Measurements from ENCODE around the gene SDF4. TPM values are rescaled to one million over a fixed set of nuclear protein-coding genes. Genes with fewer than 3 reads are reported as not detected.

Gene SDF4
- total and polyA plus RNA-seq, 2 of the 8 experiments (the other 6 are each of a cell fraction or from before 2014, with no cell fraction given): 45.5 to 75.6 TPM

- 0 out of 2 replicates have a peak overlapping the region, but pooled peaks have one; percentile 18 for H2BK5ac ChIP-seq (ENCODE audit: low read depth, low read length)
- H3K4ac ChIP-seq (replicated peaks; ENCODE audit: insufficient read length, low read depth, low read length): no peak overlapping the region
- H3K4me3 ChIP-seq (ENCODE audit: extremely low read depth in 1 of 4, insufficient read depth in 2 of 4, low read depth in 3 of 4, low read length in 4 of 4): no peak overlapping the region
- no peak overlapping the region for H2BK15ac ChIP-seq (ENCODE audit: low read length)
- no peaks in the 10 kb centered on the region for H3K27me3 ChIP-seq (replicated peaks in 1 of 4; ENCODE audit: control insufficient read depth in 3 of 4, extremely low read depth in 1 of 4, insufficient read depth in 3 of 4, low read length in 3 of 4)
- POLR2A ChIA-PET (ENCODE audit: partially characterized antibody): interaction anchor here (1.0 to 3.1 kb wide), 2 partner anchors 10 to 52 kb away, joined by 3 to 15 read pairs; partner anchors contain the start of gene TTLL10
- no peaks in the 10 kb centered on the region; a peak in 1 of 7 replicates for H3K4me1 ChIP-seq (replicated peaks in 1 of 4; ENCODE audit: control insufficient read depth in 3 of 4, insufficient read depth in 4 of 4, low read length in 3 of 4)
- no peak overlapping the region for H4K5ac ChIP-seq (ENCODE audit: insufficient read length, low read depth, low read length)
- no peak overlapping the region for H3K56ac ChIP-seq (replicated peaks; ENCODE audit: insufficient read length, low read depth, low read length)
- no peak overlapping the region for H2AK5ac ChIP-seq (ENCODE audit: low read depth, low read length)
- peaks cover 4 to 32% (median 17%) of the 10 kb centered on the region in 4 experiments; a peak in 7 of 8 replicates for H3K36me3 ChIP-seq (ENCODE audit: control insufficient read depth in 2 of 4, insufficient read depth in 4 of 4, low read length in 3 of 4)
- no peaks in the 10 kb centered on the region for H3K9me3 ChIP-seq (ENCODE audit: insufficient read depth in 2 of 2, low read depth in 1 of 2, low read length in 1 of 2)
- no peak overlapping the region for H4K91ac ChIP-seq (replicated peaks; ENCODE audit: insufficient read length, low read length)
- H4K20me1 ChIP-seq (replicated peaks in 1 of 2; ENCODE audit: control insufficient read depth in 1 of 2, insufficient read depth in 2 of 2, low read length in 2 of 2): peaks cover 5 to 31% of the 10 kb centered on the region in 2 experiments
- CTCF ChIA-PET (ENCODE audit: partially characterized antibody): interaction anchor here (0.8 to 6.2 kb wide), 3 partner anchors 12 to 107 kb away, joined by 3 to 28 read pairs (median 4); no protein-coding TSS in a partner anchor
- H4K8ac ChIP-seq (ENCODE audit: extremely low read depth, insufficient read depth, low read length): no peak overlapping the region
- no peak overlapping the region for H3K27ac ChIP-seq (ENCODE audit: low read depth, low read length)
- no peak overlapping the region for H3K9ac ChIP-seq (replicated peaks in 1 of 4; ENCODE audit: extremely low read depth in 1 of 4, low read depth in 3 of 4, low read length in 3 of 4)
- H3K23me2 ChIP-seq (ENCODE audit: low read depth, low read length): peaks cover 3% of the 10 kb centered on the region; the same call in 1 of the 2 replicates
- H3K23ac ChIP-seq (ENCODE audit: insufficient read length): no peak overlapping the region
- no peak overlapping the region for H3K4me2 ChIP-seq (ENCODE audit: insufficient read depth in 1 of 2, low read depth in 2 of 2, low read length in 2 of 2)
- no peak overlapping the region for H2BK120ac ChIP-seq (replicated peaks; ENCODE audit: low read depth, low read length)
- DNase-seq (ENCODE audit: low read depth in 1 of 2, low spot score in 2 of 2) (no peak), FAIRE-seq (no peak)
- TF ChIP-seq BRCA1 (IDR thresholded peaks at IDR 0.05; ENCODE audit: low read depth, low read length): no peak
- TF ChIP-seq TAF1 (IDR thresholded peaks at IDR 0.05; ENCODE audit: low read depth, low read length): no peak
- TF ChIP-seq SRF (IDR thresholded peaks at IDR 0.05; ENCODE audit: low read depth, low read length): no peak
- no peak for TF ChIP-seq NRF1 (IDR thresholded peaks at IDR 0.05; ENCODE audit: low read depth, low read length)
- no peak for TF ChIP-seq KDM4A (IDR thresholded peaks at IDR 0.05; ENCODE audit: low read depth, low read length, severe bottlenecking)
- no peak for TF ChIP-seq SIX5 (IDR thresholded peaks at IDR 0.05; ENCODE audit: low read depth, low read length)
- H3K79me1 ChIP-seq (ENCODE audit: low read depth, low read length): peaks cover 34% of the 10 kb centered on the region
- no peak overlapping the region for H2AFZ ChIP-seq (ENCODE audit: low read length)
- 94% methylated on average over 18 of the region's 18 CpGs; no CpG with 5 or more reads in 1 of the 2 experiments for WGBS, 2 experiments (ENCODE audit: extremely low coverage in 1 of 2, insufficient coverage in 1 of 2, insufficient read length in 1 of 2, insufficient replicate concordance in 2 of 2, low coverage in 1 of 2, low lambda C conversion rate in 2 of 2, missing lambda C conversion rate in 1 of 2)
- H2BK20ac ChIP-seq (ENCODE audit: low read length): no peak overlapping the region
- peaks cover 6 to 33% of the 10 kb centered on the region in 2 experiments; a peak in 3 of 4 replicates for H3K79me2 ChIP-seq (ENCODE audit: control insufficient read depth in 1 of 2, insufficient read depth in 2 of 2, low read length in 2 of 2)
- H2BK12ac ChIP-seq (ENCODE audit: low read depth, low read length): no peak overlapping the region; the same call in 1 of the 2 replicates
- H3K14ac ChIP-seq (ENCODE audit: insufficient read length): no peak overlapping the region
- no peak overlapping the region for H3K18ac ChIP-seq (ENCODE audit: extremely low read depth, low read length)
These were observed 5.9 kb downstream of the SDF4 start for GRCh38 chr1:1225913-1226312.

All from H1 (cell line).